LNCaP clone FGC (cell line): ENCODE measurements around the gene DAAM2.

Experiments
- DNase-seq: peaks from one replicate; pipeline ENCODE4 v3.0.0-alpha.2; 2011; ENCODE audit warnings: low read depth
- H3K4me3 ChIP-seq: 2 replicates; pipeline ENCODE4 v1.5.1; 2011; ENCODE audit warnings: mild to moderate bottlenecking, low read depth, low read length, control low read depth
- TF ChIP-seq, protein P1 (sequence below): IDR thresholded peaks from 2 replicates; pipeline ENCODE4 v1.5.1; 2012; ENCODE audit warnings: mild to moderate bottlenecking; ENCODE audit not compliant: control insufficient read depth, insufficient read depth; ENCODE audit errors: extremely low read depth

DAAM2 gene

DNA sequence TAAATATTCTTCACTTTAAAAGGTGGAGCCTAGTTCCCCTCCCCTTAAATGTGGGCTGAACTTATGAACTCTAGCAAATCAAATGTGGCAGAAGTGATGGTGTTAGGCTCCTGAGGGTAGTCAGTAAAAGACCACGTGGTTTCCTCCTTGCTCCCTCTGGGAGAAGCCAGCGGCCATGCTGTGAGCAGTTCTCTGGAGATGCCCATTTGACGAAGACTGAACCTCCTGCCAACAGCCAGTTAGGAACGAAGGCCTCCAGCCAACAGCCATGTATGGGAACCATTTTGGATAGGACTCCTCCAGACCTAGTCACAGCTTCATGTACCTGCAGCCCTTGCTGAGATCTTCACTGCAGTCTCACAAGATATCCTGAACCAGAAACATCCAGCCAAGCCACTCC is 149.6 kb downstream of the DAAM2 start:
- TF ChIP-seq, protein P1, sequence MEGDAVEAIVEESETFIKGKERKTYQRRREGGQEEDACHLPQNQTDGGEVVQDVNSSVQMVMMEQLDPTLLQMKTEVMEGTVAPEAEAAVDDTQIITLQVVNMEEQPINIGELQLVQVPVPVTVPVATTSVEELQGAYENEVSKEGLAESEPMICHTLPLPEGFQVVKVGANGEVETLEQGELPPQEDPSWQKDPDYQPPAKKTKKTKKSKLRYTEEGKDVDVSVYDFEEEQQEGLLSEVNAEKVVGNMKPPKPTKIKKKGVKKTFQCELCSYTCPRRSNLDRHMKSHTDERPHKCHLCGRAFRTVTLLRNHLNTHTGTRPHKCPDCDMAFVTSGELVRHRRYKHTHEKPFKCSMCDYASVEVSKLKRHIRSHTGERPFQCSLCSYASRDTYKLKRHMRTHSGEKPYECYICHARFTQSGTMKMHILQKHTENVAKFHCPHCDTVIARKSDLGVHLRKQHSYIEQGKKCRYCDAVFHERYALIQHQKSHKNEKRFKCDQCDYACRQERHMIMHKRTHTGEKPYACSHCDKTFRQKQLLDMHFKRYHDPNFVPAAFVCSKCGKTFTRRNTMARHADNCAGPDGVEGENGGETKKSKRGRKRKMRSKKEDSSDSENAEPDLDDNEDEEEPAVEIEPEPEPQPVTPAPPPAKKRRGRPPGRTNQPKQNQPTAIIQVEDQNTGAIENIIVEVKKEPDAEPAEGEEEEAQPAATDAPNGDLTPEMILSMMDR, result no peak
- no peak for DNase-seq

DNA sequence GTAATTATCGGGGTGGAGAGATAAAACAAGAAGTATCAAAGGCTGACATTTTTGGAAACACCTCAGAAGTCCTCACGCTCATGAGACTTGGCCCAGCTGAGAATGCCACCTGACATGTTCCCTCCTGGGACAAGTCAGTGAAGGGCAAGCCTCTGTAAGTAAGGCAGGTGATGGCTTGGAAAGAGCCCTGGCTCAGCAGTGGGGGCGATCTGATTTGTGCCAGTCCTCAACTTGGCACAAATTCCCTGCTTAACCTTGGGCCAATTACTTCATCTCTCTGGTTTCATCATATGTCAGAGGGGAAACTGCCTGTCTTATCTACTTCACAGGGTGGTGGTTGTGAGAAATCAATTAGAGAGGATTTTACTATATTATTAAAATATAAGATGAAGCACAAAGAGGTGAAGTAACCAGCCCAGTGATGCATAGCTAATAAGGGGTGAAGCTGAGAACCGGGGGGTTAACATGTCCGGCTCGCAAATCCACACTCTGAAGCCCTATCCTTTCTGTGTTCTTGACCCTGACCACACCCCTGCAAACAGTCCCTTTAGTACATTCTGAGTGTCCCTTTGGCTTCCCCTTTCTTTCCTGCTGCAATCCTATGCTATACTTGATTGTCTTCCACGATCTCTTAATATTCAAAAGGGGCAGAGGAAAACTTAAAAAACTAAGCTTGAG is 150.9 kb downstream of the DAAM2 start:
- DNase-seq, result no peak

More for the DNA sequence above, 149.6 kb downstream of the DAAM2 start:
- H3K4me3 ChIP-seq, result no peak overlapping the region

GRCh38 chr6:39945626-39946025 is 153.4 kb downstream of the DAAM2 start:
- no peak overlapping the region for H3K4me3 ChIP-seq
- TF ChIP-seq, protein P1, result no peak
- no peak for DNase-seq

More for the DNA sequence above, 150.9 kb downstream of the DAAM2 start:
- TF ChIP-seq, protein P1, result no peak
- no peak overlapping the region for H3K4me3 ChIP-seq

DNA sequence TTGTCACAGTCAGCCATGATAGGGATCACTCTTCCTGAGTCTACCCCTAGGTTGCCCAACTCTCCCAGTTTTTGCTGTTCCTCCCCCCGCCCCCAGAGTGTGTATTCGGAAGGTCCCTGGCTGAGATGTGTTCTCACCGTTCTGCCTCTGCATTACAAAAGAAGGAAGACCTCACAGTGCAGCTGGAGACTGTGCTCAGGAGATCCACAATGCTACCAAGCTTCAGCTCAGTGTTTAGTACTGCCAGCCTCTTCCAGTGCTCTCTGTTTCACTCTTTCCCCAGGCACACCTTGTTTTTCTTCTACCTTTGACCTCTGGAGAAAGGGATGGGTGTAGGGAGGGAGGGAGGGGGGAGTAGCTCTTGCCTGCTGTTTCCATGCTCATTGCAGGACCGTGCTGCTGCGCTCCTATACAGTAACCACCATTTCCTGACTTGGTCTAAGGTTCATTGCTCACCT is 155.5 kb downstream of the DAAM2 start:
- no peak for DNase-seq
- H3K4me3 ChIP-seq, result no peak overlapping the region
- TF ChIP-seq, protein P1, result no peak

GRCh38 chr6:39948199-39948791 is 156.1 kb downstream of the DAAM2 start:
- DNase-seq, result no peak
- TF ChIP-seq, protein P1, result no peak
- H3K4me3 ChIP-seq, result no peak overlapping the region

DNA sequence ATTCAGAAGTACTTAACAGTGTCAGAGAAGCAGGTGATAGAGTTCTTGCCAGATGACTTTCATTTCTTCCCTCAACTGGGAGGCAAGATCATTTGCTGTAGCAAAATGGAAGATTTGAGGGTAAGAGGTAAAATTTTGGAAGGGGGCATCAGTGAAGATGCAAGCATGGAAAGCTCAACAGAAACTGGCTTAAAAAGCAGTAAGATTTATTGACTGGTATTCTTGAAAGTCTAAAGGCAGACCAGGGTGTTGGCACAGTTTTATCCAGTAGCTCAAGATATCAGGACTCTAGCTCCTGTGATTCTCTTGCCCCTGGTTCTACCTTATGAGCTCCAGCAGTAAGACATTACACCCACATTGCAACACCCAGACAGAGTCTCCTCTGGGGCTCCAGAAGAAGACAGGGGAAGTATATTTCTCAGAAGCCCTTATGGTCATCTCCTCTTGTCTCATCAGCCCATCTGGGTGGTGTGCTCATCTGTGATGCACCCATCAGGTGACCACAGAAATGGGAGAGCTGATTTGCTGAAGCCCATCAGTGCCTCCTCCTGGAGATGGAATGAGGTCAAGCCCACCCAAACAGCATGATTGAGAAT is 158.0 kb downstream of the DAAM2 start:
- no peak overlapping the region for H3K4me3 ChIP-seq
- TF ChIP-seq, protein P1, result no peak
- DNase-seq, result no peak
